Measurements from ENCODE around the gene HSD17B11. TPM values are rescaled to one million over a fixed set of nuclear protein-coding genes. Genes with fewer than 3 reads are reported as not detected.
"Not testable (repeated sequence)": the region's sequence is repeated elsewhere in the genome, so short reads cannot be mapped to it uniquely, and the experiment has no call there.

HSD17B11 gene
- total RNA-seq, 1 experiment from 2014 or later: 8.8 TPM

DNA sequence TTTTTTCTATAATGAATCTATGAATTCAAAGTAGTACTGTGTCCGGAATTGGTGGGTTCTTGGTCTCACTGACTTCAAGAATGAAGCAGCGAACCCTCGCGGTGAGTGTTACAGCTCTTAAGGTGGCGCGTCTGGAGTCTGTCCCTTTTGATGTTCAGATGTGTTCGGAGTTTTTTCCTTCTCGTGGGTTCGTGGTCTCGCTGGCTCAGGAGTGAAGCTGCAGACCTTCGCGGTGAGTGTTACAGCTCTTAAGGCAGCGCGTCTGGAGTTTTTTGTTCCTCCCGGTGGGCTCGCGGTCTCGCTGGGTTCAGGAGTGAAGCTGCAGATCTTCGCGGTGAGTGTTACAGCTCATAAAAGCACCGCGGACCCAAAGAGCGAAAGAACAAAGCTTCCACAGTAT is 4.1 kb upstream of the HSD17B11 start:
- H2BK20ac ChIP-seq (ENCODE audit: low read depth, low read length, poor library complexity, severe bottlenecking); H3K27me3 ChIP-seq (ENCODE audit: insufficient read depth, low read length); H3K23me2 ChIP-seq (ENCODE audit: insufficient read length, low read depth, low read length, poor library complexity, severe bottlenecking); H3K14ac ChIP-seq (ENCODE audit: insufficient read depth, low read length); H3K4ac ChIP-seq (ENCODE audit: low read depth, low read length); H3K4me2 ChIP-seq (ENCODE audit: insufficient read depth, insufficient read length, low read length); H3K27ac ChIP-seq (ENCODE audit: insufficient read length, low read depth, low read length); H3K79me1 ChIP-seq (ENCODE audit: insufficient read depth, low read depth, low read length, poor library complexity, severe bottlenecking); DNase-seq; H2BK5ac ChIP-seq (ENCODE audit: insufficient read length, low read length); H3K23ac ChIP-seq (ENCODE audit: insufficient read length, low read depth, low read length); H3K9me3 ChIP-seq (ENCODE audit: control insufficient read depth, low read depth, low read length); H2BK15ac ChIP-seq (ENCODE audit: low read depth, low read length); H3K56ac ChIP-seq (ENCODE audit: insufficient read length, low read depth, low read length); H3K18ac ChIP-seq (ENCODE audit: insufficient read length, low read depth, low read length); H3T11ph ChIP-seq (ENCODE audit: low read length); H4K20me1 ChIP-seq (ENCODE audit: control insufficient read depth, insufficient read depth, insufficient read length); H4K5ac ChIP-seq (ENCODE audit: insufficient read length, low read depth, low read length); H3K36me3 Mint-ChIP-seq (ENCODE audit: insufficient read depth in 1 of 3, low read depth in 3 of 3); H2BK120ac ChIP-seq (ENCODE audit: low read depth, low read length, poor library complexity, severe bottlenecking); H3K27me3 Mint-ChIP-seq (ENCODE audit: low read depth); H3K4me1 Mint-ChIP-seq; H3K9ac ChIP-seq (ENCODE audit: extremely low read depth, insufficient read length, low read length); H4K8ac ChIP-seq (replicated peaks; ENCODE audit: insufficient read length, low read depth, low read length); H4K91ac ChIP-seq (ENCODE audit: insufficient read length, low read depth, low read length); H2AK5ac ChIP-seq (ENCODE audit: insufficient read length, low read length); H2AFZ ChIP-seq (ENCODE audit: low read length); H2BK12ac ChIP-seq (ENCODE audit: insufficient read length, low read depth, low read length); H3K4me1 ChIP-seq (ENCODE audit: insufficient read depth, low read length); H3K9me3 Mint-ChIP-seq; H3K4me3 Mint-ChIP-seq; H3K79me2 ChIP-seq (ENCODE audit: insufficient read depth, low read length): not testable (repeated sequence)
- no CpG with 5 or more reads among the region's 23 CpGs for WGBS (ENCODE audit: extremely low coverage, insufficient read length, low lambda C conversion rate)
- peak overlapping the region in 1 of 3 experiments; percentile 20; a peak in 2 of 7 replicates for H3K27ac Mint-ChIP-seq

Measured in H9 (cell line).